ENCODE measurements around the gene FBXO28. TPM values are rescaled to one million over a fixed set of nuclear protein-coding genes. Genes with fewer than 3 reads are reported as not detected.

FBXO28 gene
- total RNA-seq, 4 donors from 2014 or later = 58.0 to 84.1 (median 67.2) TPM

DNA sequence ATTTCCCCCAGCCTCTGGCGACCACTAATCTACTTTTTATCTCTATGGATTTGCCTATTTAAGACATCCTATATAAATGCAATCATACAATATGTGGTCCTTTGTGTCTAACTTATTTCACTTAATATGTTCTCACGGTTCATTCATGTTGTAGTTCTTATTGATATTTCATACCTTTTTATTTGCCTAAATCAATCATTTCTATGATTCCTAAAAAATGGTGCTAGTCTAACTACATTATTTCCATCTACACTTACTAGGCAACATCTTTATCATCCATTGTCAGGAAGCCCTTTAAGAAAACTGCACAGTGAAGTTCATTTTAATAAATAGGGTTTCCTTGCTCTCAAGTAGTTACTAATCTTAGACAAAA lies 380 bp upstream of the FBXO28 start:
- DNase-seq (ENCODE audit: low spot score in 2 of 2) = no peak
- TF ChIP-seq, protein P1, sequence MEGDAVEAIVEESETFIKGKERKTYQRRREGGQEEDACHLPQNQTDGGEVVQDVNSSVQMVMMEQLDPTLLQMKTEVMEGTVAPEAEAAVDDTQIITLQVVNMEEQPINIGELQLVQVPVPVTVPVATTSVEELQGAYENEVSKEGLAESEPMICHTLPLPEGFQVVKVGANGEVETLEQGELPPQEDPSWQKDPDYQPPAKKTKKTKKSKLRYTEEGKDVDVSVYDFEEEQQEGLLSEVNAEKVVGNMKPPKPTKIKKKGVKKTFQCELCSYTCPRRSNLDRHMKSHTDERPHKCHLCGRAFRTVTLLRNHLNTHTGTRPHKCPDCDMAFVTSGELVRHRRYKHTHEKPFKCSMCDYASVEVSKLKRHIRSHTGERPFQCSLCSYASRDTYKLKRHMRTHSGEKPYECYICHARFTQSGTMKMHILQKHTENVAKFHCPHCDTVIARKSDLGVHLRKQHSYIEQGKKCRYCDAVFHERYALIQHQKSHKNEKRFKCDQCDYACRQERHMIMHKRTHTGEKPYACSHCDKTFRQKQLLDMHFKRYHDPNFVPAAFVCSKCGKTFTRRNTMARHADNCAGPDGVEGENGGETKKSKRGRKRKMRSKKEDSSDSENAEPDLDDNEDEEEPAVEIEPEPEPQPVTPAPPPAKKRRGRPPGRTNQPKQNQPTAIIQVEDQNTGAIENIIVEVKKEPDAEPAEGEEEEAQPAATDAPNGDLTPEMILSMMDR (IDR thresholded peaks at IDR 0.05) = no peak
- no peak for TF ChIP-seq POLR2A (IDR thresholded peaks at IDR 0.05)
- H3K4me3 ChIP-seq (ENCODE audit: low read depth, poor library complexity, severe bottlenecking) = peak overlapping the region; percentile 99
- 46 to 49% methylated on average over 2 of the region's 2 CpGs for WGBS, 2 donors
- intact Hi-C loops (cut with DNase I; ENCODE audit: low total_unique reads) = loop anchor here (5.0 kb wide), 1 partner anchor 219 kb away; the partner anchor contains the start of gene NVL

DNA sequence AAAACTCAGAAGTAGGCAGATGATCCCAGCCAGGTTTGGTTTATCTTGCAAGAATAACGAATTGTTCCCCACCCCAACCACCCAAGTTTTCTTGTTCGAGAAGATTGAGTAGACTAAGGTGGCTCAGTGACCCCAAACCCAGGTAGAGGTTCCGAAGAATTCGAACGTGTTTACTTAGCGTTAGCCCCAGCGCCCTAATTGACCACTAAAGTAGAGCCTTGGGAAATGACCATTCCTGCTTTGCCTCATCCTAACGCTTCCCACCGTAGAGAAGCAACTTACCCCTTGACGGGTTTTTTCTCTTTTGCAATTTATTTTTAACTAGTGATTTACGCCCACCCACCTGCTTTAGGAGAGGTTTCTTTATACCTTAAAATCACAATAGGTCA lies 870 bp downstream of the FBXO28 start:
- no peak for TF ChIP-seq POLR2A (IDR thresholded peaks at IDR 0.05)
- TF ChIP-seq, protein P1 (IDR thresholded peaks at IDR 0.05) = no peak
- WGBS, 2 donors = 2% methylated on average over 11 of the region's 11 CpGs
- H3K4me3 ChIP-seq (ENCODE audit: low read depth, poor library complexity, severe bottlenecking) = peak overlapping the region; percentile 99
- intact Hi-C loops (cut with DNase I; ENCODE audit: low total_unique reads) = loop anchor here (5.0 kb wide), 1 partner anchor 218 kb away; the partner anchor contains the start of gene NVL
- no peak for DNase-seq (ENCODE audit: low spot score in 2 of 2)

DNA sequence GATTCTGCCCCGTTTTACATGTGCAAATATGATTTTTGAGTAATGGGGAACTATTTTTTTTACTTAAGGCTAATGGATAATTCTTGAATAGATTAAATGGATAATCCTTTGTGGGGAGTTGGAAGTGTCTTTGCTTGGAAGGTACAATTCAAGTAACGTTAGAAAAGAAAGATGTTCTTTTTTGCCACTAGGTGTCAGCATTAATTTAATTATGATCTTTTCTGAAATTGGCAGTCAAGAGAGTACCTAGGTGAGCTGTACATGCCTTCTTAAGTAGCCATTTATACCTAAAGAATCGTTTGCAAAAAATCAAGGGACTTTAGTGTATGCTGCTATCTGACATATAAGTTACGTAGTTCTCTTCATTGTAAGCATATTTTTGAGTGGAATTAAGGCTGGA lies 2.2 kb downstream of the FBXO28 start:
- no peak overlapping the region for H3K4me3 ChIP-seq (ENCODE audit: low read depth, poor library complexity, severe bottlenecking)
- 9 to 10% methylated on average over 4 of the region's 4 CpGs for WGBS, 2 donors
- TF ChIP-seq, protein P1 (IDR thresholded peaks at IDR 0.05) = no peak
- TF ChIP-seq POLR2A (IDR thresholded peaks at IDR 0.05) = no peak
- intact Hi-C loops (cut with DNase I; ENCODE audit: low total_unique reads) = no loop called here
- no peak for DNase-seq (ENCODE audit: low spot score in 2 of 2)

DNA sequence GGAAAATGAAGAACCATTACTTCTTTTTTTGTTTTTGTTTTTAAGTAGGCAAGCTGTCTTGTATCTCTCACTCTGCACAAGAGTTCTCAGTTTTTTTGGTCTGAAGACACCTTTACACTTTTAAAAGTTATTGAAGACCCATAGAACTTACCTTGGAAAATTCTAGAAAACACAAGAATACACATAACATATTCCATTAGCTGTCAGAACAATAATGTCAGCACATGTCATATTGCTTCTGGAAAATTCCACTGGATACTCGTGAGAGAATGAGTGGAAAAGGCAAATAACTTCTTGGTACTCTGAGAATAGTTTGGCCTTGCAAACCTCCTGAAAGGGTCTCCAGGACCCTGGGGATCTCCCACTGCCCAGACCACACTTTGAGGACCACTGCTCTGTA lies 4.8 kb downstream of the FBXO28 start:
- TF ChIP-seq, protein P1 (IDR thresholded peaks at IDR 0.05) = no peak
- no peak for TF ChIP-seq POLR2A (IDR thresholded peaks at IDR 0.05)
- 49 to 59% methylated on average over 1 of the region's 1 CpG for WGBS, 2 donors
- DNase-seq (ENCODE audit: low spot score in 2 of 2) = no peak
- H3K4me3 ChIP-seq (ENCODE audit: low read depth, poor library complexity, severe bottlenecking) = no peak overlapping the region
- intact Hi-C loops (cut with DNase I; ENCODE audit: low total_unique reads) = no loop called here

DNA sequence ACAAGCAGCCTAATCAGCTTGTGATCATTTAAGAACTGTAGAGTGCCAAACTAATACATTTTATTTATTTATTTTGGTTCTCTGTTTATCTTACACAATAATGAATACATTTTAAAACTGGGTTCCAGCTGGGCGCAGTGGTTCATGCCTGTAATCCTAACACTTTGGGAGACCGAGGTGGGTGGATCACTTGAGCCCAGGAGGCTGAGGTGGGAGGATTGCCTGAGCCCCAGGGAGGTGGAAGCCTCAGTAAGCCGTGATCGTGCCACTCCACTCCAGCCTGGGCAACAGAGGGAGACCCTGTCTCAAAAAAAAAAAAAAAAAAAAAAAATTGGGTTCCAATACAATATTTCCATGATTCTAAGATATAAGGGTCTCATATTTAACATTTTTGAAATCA lies 9.2 kb downstream of the FBXO28 start:
- no peak for DNase-seq (ENCODE audit: low spot score in 2 of 2)
- intact Hi-C loops (cut with DNase I; ENCODE audit: low total_unique reads) = no loop called here
- no peak for TF ChIP-seq POLR2A (IDR thresholded peaks at IDR 0.05)
- TF ChIP-seq, protein P1 (IDR thresholded peaks at IDR 0.05) = no peak
- WGBS, 2 donors = 75 to 77% methylated on average over 4 of the region's 4 CpGs
- no peak overlapping the region for H3K4me3 ChIP-seq (ENCODE audit: low read depth, poor library complexity, severe bottlenecking)

DNA sequence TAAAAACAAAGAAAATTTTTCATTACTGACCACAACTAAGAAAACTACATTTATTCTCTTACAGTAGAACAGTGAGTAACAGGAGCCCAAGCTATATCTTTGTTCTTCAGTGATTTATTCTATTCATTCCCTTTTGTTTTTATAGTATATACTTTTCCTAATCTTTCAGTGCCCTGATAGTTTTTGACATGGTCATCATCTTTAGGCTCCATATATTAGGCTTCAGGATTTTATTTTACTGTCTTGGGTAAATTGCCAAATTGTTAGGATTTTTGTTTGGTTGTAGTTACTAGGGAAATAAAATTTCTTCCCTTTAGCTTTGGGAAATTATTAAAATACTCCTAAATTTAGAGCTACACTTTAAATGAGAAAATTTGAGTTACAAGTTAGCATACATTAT lies 10.3 kb downstream of the FBXO28 start:
- no peak for TF ChIP-seq POLR2A (IDR thresholded peaks at IDR 0.05)
- TF ChIP-seq, protein P1 (IDR thresholded peaks at IDR 0.05) = no peak
- H3K4me3 ChIP-seq (ENCODE audit: low read depth, poor library complexity, severe bottlenecking) = no peak overlapping the region
- no peak for DNase-seq (ENCODE audit: low spot score in 2 of 2)
- intact Hi-C loops (cut with DNase I; ENCODE audit: low total_unique reads) = no loop called here
